ENCODE measurements around the gene UNC5CL. TPM values are rescaled to one million over a fixed set of nuclear protein-coding genes. Genes with fewer than 3 reads are reported as not detected.

The UNC5CL gene
- total RNA-seq, 1 experiment from 2014 or later = 0.81 TPM

GRCh38 chr6:41072836-41073202 lies 33.8 kb upstream of the UNC5CL start, which contains the start of gene NFYA:
TSS of gene NFYA (plus strand) at chr6:41072974. CDS start at chr6:41079090, 6,116 bp downstream.
- DNase-seq = peak; percentile 99
- Histone ChIP-seq H3T11ph (ENCODE audit: low read length) (no peak within 1 kb of the TSS), H2BK5ac (ENCODE audit: insufficient read length, low read length) (no peak within 1 kb of the TSS), H3K9me3 (ENCODE audit: control insufficient read depth, low read depth, low read length) (no peaks in the 10 kb centered on the region), H3K23me2 (ENCODE audit: insufficient read length, low read depth, low read length, poor library complexity, severe bottlenecking) (peaks cover 9% of the 10 kb centered on the region), H2BK15ac (ENCODE audit: low read depth, low read length) (no peak within 1 kb of the TSS), H4K5ac (ENCODE audit: insufficient read length, low read depth, low read length) (peak within 1 kb of the TSS; percentile 45), H4K20me1 (ENCODE audit: control insufficient read depth, insufficient read depth, insufficient read length) (no peaks in the 10 kb centered on the region), H2AFZ (ENCODE audit: low read length) (no peak within 1 kb of the TSS), H3K4ac (ENCODE audit: low read depth, low read length) (no peak within 1 kb of the TSS; the same call in 1 of the 2 replicates), H2BK120ac (ENCODE audit: low read depth, low read length, poor library complexity, severe bottlenecking) (no peak within 1 kb of the TSS), H3K4me1 (ENCODE audit: insufficient read depth, low read length) (no peaks in the 10 kb centered on the region), H3K4me2 (ENCODE audit: insufficient read depth, insufficient read length, low read length) (peak within 1 kb of the TSS; percentile 100), H3K27ac (ENCODE audit: insufficient read length, low read depth, low read length) (peak within 1 kb of the TSS; percentile 88), H2BK12ac (ENCODE audit: insufficient read length, low read depth, low read length) (no peak within 1 kb of the TSS), H3K79me2 (ENCODE audit: insufficient read depth, low read length) (peaks cover 36% of the 10 kb centered on the region), H3K27me3 (ENCODE audit: insufficient read depth, low read length) (no peaks in the 10 kb centered on the region), H3K56ac (ENCODE audit: insufficient read length, low read depth, low read length) (no peak within 1 kb of the TSS), H4K91ac (ENCODE audit: insufficient read length, low read depth, low read length) (no peak within 1 kb of the TSS), H2AK5ac (ENCODE audit: insufficient read length, low read length) (no peak within 1 kb of the TSS), H3K14ac (ENCODE audit: insufficient read depth, low read length) (peak within 1 kb of the TSS; percentile 89), H3K79me1 (ENCODE audit: insufficient read depth, low read depth, low read length, poor library complexity, severe bottlenecking) (no peaks in the 10 kb centered on the region), H3K18ac (ENCODE audit: insufficient read length, low read depth, low read length) (peak within 1 kb of the TSS; percentile 91), H2BK20ac (ENCODE audit: low read depth, low read length, poor library complexity, severe bottlenecking) (no peak within 1 kb of the TSS), H3K23ac (ENCODE audit: insufficient read length, low read depth, low read length) (no peak within 1 kb of the TSS), H4K8ac (replicated peaks; ENCODE audit: insufficient read length, low read depth, low read length) (no peak within 1 kb of the TSS), H3K9ac (ENCODE audit: extremely low read depth, insufficient read length, low read length) (peak within 1 kb of the TSS; percentile 91)
- peak within 1 kb of the TSS; percentile 91 to 92 for H3K4me3 Mint-ChIP-seq
- H3K4me1 Mint-ChIP-seq = peaks cover 38 to 40% of the 10 kb centered on the region in 2 experiments
- H3K9me3 Mint-ChIP-seq = no peaks in the 10 kb centered on the region; a peak in 1 of 5 replicates
- H3K27me3 Mint-ChIP-seq (ENCODE audit: low read depth) = no peaks in the 10 kb centered on the region
- WGBS (ENCODE audit: extremely low coverage, insufficient read length, low lambda C conversion rate) = no CpG with 5 or more reads among the region's 37 CpGs
- H3K36me3 Mint-ChIP-seq (ENCODE audit: insufficient read depth in 1 of 3, low read depth in 3 of 3) = peaks cover 0 to 35% (median 24%) of the 10 kb centered on the region in 3 experiments; a peak in 5 of 7 replicates
- H3K27ac Mint-ChIP-seq = peak within 1 kb of the TSS; percentile 97 to 99 (median 97)
- no peak for TF ChIP-seq CTCF (conservative IDR thresholded peaks at IDR 0.05)
